ENCODE data around the gene TMEM50A.
"Not testable (repeated sequence)": the region's sequence is repeated elsewhere in the genome, so short reads cannot be mapped to it uniquely, and the experiment has no call there.

The TMEM50A gene

DNA sequence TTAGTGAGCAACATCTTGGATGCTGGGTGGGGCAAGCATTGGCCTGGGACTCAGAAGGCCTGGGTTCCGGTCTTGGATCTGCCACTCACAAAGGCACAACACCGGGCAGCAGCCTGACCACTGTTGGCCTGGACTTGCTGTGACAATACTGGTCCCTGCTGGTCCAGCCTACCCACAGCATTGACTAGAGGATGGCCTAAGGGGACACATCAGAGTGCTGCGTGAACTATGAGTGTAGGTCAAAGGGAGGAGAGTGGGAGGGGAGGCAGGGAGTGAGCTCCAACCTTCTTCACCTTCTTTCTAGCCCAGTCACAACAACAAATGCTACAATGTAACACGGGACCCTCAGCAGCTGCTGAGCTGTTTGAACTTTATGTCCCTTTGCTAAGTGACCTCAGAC, 31.1 kb downstream of the TMEM50A start:
- TF ChIP-seq, protein P1, sequence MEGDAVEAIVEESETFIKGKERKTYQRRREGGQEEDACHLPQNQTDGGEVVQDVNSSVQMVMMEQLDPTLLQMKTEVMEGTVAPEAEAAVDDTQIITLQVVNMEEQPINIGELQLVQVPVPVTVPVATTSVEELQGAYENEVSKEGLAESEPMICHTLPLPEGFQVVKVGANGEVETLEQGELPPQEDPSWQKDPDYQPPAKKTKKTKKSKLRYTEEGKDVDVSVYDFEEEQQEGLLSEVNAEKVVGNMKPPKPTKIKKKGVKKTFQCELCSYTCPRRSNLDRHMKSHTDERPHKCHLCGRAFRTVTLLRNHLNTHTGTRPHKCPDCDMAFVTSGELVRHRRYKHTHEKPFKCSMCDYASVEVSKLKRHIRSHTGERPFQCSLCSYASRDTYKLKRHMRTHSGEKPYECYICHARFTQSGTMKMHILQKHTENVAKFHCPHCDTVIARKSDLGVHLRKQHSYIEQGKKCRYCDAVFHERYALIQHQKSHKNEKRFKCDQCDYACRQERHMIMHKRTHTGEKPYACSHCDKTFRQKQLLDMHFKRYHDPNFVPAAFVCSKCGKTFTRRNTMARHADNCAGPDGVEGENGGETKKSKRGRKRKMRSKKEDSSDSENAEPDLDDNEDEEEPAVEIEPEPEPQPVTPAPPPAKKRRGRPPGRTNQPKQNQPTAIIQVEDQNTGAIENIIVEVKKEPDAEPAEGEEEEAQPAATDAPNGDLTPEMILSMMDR (IDR thresholded peaks at IDR 0.05; ENCODE audit: low read depth, low read length), result no peak
- H3K4me3 ChIP-seq (ENCODE audit: low read depth, low read length), result no peak overlapping the region

DNA sequence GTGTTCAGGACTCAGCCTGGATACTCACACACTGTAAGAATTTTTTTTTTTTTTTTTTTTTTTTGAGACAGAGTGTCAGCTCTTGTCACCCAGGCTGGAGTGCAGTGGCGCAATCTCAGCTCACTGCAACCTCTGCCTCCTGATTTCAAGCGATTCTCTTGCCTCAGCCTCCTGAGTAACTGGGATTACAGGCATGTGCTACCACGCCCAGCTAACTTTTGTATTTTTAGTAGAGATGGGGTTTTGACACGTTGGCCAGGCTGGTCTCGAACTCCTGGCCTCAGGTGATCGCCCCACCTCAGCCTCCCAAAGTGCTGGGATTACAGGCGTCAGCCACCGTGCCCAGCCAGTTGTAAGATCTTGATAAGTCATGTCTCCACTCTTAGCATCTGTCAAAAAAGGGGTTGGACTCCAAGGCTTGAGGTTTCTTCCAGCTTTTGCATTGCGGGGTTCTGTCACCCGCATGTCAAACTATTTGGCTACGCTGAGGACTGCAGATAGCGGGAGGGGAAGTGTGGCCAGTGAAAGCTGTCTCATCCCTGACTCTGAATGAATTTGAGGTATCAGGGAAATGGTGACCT, 31.6 kb downstream of the TMEM50A start:
- not testable (repeated sequence) for H3K4me3 ChIP-seq (ENCODE audit: low read depth, low read length)

DNA sequence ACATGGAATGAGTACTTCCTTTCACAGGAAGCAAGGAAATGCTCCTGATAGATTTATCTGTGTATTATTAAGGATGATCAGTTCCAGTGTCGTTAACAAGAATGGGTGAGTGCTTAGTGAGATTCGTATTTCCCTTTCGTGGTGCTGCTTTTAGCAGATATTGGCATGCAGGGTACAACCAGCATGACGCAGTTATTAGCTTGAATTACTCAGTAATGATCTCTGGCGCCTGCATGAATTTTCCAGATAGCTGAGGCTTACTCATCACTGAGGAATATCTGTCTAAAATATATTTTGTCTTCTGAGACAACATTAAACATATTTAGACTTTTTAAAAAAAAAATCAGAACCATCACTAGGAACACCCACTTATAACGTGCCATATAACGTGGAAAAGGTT, 33.6 kb downstream of the TMEM50A start:
- H3K4me3 ChIP-seq (ENCODE audit: low read depth, low read length), result not testable (repeated sequence)

DNA sequence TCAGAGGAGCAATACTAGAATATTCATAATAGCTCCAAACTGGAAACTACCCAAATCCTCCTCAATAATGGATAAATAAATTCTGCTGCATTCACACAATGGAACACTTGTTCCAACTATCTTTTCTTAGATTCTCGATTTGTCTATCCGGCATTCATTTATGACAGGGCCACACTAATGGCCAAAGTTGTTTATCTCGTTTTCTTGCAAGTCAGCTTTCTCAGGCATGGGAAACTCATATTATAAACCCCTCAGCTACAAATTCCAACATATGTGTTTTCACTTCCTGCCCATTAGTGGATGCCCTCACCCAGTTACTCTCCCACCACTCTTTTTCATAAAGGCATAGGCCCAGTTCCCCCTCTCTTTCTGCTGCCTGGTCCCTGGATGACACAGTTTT, 40.2 kb downstream of the TMEM50A start:
- H3K4me3 ChIP-seq (ENCODE audit: low read depth, low read length), result not testable (repeated sequence)

DNA sequence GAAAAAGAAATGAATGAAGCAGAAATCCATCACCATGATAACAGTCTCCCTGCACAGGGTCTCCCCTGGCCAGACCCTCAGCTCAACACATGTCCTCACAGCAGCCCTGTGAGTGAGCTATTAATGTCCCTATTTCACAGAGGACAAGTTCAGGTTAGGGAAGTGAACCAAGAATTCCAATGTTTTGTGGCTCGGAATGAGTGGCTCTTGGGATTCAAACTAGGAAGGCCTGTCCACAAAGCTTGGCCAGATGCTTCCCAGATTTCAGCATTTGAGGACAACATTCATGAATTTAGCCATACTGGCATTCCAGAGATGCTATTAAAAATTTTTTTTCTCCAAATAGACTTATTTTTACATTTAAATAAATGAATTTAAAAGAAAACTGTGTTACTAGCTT, 44.4 kb downstream of the TMEM50A start:
- H3K4me3 ChIP-seq (ENCODE audit: low read depth, low read length), result not testable (repeated sequence)

DNA sequence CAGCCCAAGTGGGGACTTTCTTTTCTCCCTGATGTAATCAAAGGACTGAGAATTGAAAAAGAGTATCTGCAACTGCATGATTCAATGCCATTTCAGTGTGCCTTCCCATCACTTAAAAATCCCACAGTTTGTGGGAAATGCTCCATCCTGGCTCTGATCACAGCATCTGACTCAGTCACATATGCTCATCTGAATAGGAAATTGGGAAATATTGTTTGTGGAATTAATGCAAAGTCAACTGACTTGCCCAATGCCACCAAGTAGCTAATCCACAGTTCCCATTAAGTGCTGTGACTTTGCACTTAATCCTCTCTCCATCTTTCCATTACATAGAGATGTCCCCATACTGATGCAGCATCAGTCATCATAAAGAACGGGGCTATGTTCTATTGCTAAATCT, 45.0 kb downstream of the TMEM50A start:
- H3K4me3 ChIP-seq (ENCODE audit: low read depth, low read length), result not testable (repeated sequence)

DNA sequence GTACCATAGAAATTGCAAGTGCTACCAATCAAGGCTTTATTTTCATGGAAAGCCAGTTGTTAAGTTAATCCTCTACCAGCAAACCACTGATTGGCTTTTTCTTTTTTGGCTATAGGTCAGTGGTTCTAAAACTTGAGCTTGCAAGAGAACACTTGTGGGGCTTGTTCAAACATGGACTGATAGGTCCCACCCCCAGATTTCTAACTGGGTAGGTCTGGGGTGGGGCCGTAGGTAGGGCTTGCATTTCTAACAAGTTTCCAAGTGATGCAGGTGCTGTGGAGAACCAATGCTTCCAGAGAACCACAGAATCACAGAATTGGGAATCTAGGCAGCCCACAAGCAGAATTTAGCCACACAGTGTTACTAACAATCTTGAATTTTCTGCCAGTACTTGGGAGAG, 45.7 kb downstream of the TMEM50A start:
- not testable (repeated sequence) for H3K4me3 ChIP-seq (ENCODE audit: low read depth, low read length)

DNA sequence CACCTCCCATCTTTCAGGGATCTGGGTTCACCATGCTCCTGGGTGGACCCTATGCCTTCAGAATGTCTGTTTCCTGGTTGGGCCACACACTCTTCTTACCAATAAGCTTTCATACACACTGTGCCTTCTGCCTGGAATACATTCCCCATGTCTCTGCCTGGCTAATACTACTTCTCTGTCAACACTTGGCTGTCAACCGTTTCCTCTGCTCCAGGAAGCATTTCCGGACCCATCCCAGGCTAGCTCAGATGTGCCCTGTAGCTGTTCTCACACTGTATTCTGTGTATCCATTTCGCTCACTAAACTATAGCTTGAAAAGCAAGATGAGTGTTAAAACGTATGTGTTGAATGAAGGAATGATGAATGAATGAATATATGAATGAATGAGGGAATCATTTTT, 49.0 kb downstream of the TMEM50A start:
- H3K4me3 ChIP-seq (ENCODE audit: low read depth, low read length), result not testable (repeated sequence)

DNA sequence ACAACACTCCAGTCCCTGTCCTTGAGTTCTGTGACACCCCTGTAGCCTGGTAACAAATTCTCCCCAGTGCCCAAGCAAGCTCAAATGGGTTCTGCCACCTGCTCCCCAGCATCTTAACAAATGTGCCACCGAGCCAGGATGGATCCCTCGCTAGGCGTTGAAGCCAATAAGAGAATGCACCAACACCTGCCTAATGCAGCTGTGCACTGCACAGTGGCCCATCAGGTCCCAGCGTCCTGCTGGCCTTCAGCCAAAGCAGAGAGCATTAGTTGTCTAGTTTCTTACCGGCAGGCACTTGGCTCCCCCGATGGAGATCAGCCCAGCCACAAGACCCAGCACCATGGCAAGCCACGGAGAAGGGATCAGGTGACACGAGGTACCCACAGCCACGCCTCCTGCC, 50.6 kb downstream of the TMEM50A start:
- H3K4me3 ChIP-seq (ENCODE audit: low read depth, low read length), result not testable (repeated sequence)

DNA sequence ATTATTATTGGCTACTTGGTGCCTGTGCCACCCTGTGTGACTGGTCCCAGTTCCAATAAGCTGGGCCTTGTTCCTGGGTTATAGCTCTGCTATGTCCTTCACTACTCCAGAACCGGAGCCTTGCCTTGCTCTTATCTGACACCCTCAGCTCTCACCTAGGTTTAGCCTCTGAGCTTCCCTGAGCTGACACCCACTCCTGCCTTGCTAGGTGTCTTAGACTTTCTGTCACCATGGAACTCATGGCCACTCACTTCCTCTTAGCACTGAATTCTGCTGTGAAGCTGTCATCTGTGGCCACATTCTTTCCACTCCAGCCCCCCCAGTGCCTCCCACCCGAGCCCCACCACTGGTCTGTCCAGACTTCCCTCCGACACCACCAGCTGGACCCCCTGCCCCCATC, 51.6 kb downstream of the TMEM50A start:
- not testable (repeated sequence) for H3K4me3 ChIP-seq (ENCODE audit: low read depth, low read length)

DNA sequence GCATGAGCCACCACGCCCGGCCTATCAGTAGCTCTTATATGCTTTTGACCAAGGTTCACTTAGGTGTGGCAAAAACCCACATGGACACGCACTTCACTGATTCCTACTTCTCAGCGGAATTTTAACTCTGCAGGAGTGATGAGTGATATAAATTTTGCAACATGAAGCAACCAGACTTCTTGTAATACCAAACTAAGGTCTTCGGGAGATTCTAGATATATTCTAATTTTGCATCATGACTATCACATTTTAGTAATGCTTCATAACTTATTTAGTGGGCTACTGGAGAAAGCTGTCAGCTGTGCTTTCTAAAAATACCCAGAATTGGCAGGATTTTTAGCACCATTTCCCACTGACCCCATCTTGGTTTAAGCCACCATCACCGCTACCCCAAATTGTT, 54.7 kb downstream of the TMEM50A start:
- TF ChIP-seq, protein P1 (IDR thresholded peaks at IDR 0.05; ENCODE audit: low read depth, low read length), result no peak
- no peak overlapping the region for H3K4me3 ChIP-seq (ENCODE audit: low read depth, low read length)

DNA sequence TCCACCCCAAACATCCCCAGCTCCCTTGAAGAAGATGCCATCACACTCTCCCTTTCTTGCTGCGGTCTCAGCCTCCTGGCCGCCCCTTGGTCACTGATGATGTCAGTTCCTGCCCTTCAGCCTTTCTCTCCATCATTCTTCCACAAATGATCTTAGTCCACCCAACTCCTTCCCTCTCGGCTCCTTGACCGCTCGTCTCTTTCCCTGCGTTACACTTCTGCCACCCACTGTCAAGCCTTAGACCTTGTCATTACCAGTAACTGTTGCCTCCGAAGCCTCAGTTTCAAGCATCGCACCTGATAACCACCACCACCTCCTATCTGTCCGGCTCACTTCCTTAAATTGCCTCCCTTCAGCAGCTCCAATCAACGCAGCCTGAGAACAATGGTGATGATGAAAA, 59.4 kb downstream of the TMEM50A start:
- not testable (repeated sequence) for H3K4me3 ChIP-seq (ENCODE audit: low read depth, low read length)

DNA sequence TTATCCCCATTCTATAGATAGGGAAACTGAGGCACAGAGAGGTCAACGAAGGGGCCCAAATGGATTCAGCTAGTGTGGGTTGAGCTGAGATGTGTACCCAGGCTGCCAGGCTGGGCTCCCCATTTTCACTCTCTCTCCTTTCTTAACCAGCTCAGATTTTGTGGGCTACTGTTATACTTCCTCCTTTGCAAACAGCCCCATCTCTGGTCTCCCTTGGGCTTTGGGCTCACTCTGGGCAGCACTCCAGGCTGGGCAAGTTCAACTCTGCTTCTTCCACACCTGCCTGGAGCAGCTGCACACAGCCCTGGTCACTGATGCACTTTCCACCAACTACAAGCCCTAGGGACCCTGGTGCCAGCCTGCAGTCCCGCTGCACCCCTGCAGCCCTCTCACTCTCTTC, 59.9 kb downstream of the TMEM50A start:
- H3K4me3 ChIP-seq (ENCODE audit: low read depth, low read length), result not testable (repeated sequence)

DNA sequence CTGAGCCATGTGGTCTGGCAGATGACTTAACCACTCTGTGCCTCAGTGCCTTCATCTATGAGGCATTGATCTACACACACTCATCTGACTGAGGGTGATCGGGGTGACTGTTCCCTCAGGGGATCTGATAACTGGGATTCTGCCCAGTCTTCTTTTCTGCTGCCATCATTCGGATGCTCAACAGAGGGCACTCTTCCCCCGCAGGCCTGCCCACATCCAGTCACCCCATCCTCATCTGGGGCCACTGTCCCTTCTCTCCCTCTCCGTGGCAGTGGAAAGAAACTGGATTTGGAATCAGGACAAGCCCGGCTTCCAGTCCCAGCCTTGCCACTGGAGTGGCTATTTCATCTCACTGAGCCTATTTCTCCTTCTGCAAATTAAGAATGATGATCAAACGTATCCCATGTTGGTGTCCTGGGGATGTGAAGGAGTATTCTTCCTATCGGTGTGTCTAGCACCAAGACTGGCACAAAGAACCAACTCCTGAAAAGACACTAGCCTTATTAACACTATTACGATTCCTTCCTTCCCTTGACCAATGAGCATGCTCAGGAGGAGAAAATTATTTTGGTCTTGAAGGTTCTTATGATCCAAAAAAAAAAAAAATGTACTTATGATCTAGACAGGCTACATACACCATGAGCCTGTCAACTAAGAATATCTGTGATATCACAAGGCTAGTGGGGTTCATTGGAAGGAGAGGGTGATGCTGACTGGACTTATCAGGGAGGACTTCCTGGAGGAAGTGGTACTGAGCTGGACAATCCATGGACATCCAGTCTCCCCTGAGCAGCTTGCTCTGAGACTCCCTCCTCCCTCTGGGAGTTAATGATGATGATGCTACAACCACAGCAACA, 65.0 kb downstream of the TMEM50A start:
- not testable (repeated sequence) for H3K4me3 ChIP-seq (ENCODE audit: low read depth, low read length)
- TF ChIP-seq, protein P1 (IDR thresholded peaks at IDR 0.05; ENCODE audit: low read depth, low read length), result peak; percentile 19; the same call in 1 of the 2 replicates

DNA sequence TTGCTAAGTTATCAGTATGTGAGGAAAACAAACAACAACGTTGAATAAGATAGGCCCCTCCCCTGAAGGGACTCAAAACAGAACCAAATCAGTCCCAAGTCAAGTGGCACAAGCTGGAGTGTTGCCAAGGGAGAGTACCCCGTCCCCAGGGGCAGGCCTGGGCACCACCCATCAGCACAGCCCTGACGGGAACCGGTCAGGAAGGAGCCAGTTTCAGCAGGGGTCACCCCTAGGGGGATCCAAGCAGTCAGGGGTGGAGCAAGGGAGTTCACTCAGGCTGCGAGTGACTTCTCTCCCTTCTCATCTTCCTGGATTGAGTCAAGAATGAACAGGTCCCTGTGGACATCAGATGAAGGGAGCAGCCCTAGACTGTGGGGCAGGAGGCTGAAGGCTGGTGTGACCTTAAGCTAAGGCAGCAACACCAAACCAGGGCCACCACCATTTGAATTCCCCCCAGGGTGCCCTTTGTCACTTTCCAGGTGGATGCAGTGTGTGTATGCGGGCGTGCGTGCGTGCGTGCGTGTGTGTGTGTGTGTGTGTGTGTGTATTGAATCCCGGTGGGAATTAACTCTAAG, 67.7 kb downstream of the TMEM50A start:
- H3K4me3 ChIP-seq (ENCODE audit: low read depth, low read length), result not testable (repeated sequence)

DNA sequence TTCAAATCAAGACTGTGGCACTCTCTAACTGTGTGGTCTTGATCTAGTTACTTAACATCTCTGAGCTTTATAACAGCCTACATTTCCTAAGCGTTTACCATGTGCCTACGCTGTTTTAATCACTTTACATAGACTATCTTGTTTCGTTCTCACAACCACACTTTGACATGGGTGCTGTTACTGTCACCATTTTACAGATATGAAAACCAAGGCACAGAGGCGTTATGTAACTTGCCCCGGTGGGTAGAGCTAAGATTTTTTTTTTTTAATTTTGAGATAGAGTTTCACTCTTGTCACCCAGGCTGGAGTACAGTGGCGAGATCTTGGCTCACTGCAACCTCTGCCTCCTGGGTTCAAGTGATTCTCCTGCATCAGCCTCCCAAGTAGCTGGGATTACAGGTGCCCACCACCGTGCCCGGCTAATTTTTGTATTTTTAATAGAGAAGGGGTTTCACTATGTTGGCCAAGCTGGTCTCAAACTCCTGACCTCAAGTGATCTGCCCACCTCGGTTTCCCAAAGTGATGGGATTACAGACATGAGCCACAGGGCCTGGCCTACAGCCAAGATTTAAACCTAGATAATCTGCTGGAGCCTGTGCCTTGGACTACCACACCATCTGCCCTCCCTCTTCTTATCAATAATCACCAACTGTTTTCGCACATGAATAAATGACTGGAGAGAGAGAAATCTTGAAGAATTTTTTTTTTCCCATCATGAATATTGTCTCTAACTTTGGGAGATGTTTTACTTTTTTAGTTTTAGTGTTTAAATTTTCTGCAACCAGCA, 71.7 kb downstream of the TMEM50A start:
- not testable (repeated sequence) for H3K4me3 ChIP-seq (ENCODE audit: low read depth, low read length)

Measured in WI38 (cell line).